GM21528 (cell line): ENCODE measurements around the gene TSR2.
"Not testable (repeated sequence)": the region's sequence is repeated elsewhere in the genome, so short reads cannot be mapped to it uniquely, and the experiment has no call there.

Experiments
- ATAC-seq: cut with Tn5 transposase; IDR thresholded peaks from one replicate; pipeline ENCODE4 v1.9.1; 2021; ENCODE audit warnings: mild to moderate bottlenecking, moderate library complexity; ENCODE audit not compliant: unreplicated experiment, low FRiP score

Gene TSR2

DNA sequence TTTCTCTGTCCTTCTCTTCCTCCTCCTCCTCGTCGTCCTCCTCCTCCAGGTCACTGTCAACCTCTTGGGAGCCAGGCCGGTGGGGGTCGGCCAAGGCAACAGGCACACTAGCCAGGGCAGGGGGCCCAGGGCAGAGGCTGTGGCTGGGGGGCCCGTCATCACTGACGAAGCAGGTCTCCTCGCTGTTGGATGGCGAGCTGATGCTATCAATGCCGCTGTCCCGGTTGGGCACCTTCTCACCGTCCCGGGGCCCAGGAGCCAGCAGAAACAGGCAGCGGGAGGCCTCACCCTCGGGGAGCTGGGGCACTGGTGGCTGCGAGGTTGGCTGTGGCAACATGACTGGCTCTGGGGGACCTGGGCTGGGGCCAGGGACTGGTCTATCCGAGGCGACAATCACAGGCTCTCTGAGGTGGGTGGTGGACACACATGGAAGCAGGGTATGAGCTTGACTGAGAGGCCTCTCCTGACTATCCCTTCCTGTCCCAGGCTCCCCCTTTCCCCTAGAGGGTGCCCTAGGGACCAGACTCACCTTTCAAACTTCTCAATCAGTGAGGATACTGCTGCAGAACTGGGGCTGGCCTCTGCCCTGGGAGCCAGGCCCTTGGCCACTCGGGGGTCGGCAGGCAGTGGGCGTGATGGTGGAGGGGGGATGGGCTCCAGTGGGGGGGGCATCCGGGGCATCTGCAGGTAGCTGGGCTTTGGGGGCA, 30.0 kb downstream of the TSR2 start:
- no peak for ATAC-seq

DNA sequence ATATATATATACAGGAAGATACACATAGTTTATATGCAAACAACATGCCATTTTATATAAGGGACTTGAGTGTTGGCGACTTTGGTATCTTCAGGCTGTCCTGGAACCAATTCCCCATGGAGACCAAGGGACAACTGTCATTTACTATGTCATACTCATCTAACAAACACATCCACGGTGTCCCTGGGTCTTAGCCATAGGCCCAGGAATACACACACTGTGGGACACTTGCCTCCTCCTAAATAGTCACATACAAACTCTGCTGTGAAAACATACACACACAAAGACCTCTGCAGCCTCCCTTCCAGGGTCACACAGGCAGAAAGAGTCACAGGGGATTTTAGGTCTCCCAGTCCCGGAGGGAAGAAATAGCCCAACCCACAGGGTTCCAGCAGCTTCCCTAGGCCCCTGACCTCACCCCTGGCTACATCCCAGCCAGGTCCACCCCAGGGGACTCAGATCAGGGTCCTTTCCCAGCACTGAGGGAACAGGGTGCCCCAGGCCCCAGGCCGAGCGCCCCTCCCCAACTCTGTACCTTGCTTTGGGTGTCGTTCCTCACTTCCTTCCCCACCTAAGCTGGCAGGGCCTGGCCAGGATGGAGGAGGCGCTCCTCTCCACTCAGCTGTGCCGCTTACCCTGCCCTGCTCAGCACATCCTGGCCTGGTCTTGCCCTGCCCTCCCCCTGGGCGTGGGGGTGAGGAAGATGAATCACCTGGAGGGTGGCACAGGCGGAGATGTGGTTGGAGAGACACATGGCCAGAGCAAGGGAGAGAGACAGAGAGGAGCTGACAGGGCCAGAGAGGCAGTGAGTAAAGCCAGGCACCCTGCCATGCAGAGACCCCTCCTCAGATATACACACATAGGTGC, 34.0 kb downstream of the TSR2 start:
- no peak for ATAC-seq

DNA sequence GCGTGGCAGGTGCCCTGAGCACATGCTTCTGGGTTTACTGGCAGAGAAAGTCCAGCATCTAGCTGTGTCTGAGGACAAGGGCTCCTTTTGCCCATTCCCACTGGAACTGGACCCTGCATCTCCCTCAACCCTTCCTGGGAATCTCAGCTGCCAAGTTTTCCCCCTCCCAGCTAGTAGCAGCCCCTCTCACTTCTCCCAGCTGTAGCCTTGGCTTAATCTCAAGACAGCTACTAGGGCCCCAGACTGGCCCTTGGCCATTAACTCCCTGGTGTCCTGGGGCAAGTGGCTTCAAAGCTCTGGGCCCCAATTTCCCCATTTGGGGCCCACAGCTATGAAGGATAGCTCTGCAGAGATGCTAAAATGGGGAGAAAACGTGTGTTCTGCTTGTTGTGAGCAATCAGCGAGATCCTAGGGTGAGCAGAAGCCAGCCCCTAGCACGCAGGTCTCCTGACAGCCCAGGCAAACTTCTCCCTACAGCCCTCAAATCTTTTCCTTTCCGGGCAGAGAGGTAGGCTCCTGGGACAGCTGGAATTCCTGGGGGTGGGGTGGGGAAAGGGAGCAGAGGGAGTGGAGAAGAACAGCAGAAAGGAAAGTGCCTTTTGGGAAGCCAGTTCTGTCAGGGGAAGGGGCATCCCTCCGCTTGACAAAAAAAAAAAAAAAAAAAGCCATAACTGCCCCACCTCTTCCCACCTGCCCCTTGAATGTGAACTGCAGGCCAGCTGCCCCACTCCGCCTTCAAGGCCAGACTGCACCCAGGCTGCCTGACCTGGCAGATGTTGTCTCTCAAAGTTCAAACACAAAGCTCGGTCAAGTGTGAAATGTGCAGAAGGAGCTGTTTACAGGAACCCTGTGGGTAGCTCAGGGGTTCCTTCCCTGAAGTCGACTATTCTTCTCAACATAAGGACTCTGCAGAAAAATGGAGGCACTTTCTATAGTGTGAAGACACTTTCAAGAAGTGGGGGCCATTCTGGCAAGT, 39.2 kb downstream of the TSR2 start:
- no peak for ATAC-seq

DNA sequence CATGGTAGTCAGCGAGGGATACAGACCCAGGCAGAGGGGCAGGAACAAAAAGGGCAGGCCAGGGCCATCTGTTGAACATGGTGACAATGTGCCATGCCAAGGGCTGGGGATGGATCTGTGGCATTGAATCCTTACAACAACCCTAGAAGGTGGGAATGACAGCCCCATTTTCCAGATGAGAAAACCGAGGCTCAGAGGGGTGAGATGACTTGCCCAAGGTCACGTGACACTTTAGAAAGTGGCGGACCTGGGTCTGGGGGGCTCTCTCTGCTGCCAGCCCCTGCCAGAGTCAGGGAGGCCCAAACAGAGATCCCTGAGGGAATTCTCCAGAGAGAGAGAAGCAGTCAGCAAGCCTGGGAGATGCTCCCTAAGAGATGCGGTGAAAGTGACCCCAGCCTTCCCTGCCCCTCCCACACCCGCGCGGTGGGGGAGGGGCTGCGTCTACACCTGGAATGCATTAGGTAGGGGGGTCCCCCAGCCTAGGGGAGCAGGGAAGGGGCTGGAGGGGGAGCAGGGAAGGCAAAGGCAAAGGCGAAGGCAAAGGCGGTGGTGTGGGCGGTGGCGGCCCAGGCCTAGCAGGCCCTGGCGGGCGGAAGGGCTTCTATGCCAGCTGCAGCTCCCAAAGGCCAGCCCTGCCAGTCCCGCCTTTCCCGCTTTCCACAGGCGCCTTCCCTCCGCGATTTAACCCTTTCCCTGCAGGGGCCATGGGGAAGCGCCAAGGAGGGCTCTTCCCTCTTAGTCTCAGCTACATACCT, 42.8 kb downstream of the TSR2 start:
- ATAC-seq: no peak

DNA sequence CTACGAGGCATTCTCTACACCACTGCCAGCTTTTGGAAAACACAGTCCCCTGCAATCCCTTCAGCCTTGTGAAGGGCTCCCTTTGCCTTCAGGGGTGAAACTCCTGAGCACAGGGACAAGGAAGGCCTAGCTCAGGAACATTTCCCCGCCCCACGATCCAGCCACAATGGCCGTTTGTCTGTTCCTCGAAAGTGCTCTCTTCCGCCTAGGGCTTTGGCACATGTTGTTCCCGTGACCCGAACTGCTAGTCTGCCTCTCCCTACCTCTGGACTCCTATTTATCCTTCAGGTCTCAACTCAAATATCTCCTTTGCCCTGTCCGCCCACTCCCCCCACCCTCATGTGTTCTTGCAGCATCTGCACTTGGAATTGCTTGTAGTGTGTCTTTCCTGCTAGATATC, 43.7 kb downstream of the TSR2 start:
- no peak for ATAC-seq

DNA sequence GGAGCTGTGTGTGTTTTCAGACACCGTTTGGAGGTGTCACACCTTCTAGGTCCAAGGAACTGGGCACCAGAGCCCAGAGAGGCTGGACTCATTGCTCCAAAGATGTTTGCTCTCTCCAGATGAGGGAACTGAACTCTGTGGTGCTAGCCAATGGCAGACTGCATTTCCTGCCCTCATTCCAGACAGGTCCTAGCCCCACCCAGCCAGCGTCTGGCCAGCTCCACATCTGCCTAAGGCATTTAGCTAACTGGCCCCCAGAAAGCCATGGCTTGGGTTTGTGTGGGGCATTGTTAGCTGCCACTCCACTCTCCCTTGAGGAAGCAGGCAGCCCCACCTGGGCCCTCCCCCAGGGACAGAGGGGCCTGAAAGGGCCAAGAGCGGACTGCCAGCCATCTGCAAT, 44.5 kb downstream of the TSR2 start:
- ATAC-seq: no peak

DNA sequence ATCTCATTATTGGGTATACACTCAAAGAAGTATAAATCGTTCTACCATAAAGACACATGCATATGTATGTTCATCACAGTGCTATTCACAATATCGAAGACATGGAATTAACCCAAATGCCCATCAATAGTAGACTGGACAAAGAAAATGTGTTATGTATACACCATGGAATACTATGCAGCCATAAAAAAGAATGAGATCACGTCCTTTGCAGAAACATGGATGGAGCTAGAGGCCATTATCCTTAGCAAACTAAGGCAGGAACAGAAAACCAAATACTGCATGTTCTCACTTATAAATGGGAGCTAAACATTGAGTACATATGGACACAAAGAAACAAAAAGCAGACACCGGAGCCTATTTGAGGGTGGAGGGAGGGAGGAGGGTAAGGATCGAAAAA, 49.6 kb downstream of the TSR2 start:
- ATAC-seq: not testable (repeated sequence)

DNA sequence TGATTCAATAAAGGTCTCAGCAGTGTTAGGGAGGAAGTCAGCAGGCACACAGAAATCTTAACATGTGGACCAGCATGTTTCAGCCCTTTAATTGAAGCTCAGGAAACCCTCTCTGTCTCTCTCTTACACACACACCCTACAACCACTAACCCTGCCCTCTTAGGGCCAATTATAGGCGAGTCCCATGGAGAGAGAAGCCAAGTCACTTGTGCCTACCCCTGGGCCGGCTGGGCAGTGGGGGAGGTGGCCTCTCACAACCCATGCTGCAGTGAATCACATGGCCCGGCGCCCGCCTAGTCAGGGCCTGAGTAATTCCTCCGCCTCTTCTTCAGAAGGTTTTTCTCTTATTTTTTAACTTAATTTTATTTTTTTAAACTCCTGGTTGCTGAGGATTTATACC, 52.1 kb downstream of the TSR2 start:
- no peak for ATAC-seq

DNA sequence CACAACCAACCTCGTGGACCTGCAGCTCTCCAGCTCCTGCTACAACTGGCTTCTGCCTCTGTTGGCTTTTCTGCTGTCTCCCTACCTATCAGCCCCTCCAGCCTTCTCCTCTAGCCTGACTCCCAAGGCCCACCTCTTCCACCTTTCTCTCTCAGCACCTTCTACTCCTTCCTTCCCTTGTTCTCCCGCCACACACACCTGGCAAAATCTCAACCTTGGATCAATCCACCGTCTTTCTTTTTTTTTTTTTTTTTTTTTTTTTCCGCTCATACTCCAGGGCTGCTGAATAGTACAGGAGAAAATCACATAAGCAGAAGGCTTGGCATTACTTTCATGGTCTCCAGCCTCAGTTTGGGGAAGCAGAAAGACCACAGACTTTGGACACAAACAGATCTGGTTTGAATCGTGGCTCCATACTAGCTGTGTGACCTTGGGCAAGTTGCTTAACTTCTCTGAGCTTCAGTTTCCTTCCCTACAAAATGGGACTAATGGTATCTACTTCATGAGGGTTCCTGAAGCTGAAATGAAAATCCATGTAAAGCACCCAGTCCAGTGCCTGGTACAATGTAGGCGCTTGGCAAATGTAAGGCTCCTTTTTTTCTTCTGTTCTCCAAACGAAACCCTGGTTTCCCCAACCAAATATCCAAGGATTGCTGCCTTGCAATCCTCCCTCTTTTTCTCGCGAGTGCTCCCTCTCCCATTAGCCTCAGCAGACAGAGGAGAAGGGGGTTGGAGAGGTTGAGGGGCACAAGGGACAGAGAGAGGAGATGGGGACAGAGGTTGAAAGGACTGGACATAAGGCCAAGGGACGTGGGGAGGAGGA, 54.2 kb downstream of the TSR2 start:
- ATAC-seq: no peak
